Subcutaneous adipose tissue (tissue), 4 donors: ENCODE results near the gene RALB. TPM values are rescaled to one million over a fixed set of nuclear protein-coding genes. Genes with fewer than 3 reads are reported as not detected.

ENCODE experiments used
- CTCF ChIP-seq: fragments of 450-650 bp; IDR thresholded peaks from one replicate; pipeline ENCODE4 v1.5.1; 2016; ENCODE audit warnings: low read depth, mild to moderate bottlenecking, control low read depth, antibody characterized with exemption, moderate library complexity
- total RNA-seq, 4 donors: library from RNA; depleted of rRNA; stranded (reverse); fragments of >200 nt; gene quantifications; one replicate each; pipeline ENCODE4 v1.1.0, GENCODE V29; 2016

The RALB gene
- total RNA-seq, 4 donors from 2014 or later: 54.2 to 84.0 (median 56.8) TPM

DNA sequence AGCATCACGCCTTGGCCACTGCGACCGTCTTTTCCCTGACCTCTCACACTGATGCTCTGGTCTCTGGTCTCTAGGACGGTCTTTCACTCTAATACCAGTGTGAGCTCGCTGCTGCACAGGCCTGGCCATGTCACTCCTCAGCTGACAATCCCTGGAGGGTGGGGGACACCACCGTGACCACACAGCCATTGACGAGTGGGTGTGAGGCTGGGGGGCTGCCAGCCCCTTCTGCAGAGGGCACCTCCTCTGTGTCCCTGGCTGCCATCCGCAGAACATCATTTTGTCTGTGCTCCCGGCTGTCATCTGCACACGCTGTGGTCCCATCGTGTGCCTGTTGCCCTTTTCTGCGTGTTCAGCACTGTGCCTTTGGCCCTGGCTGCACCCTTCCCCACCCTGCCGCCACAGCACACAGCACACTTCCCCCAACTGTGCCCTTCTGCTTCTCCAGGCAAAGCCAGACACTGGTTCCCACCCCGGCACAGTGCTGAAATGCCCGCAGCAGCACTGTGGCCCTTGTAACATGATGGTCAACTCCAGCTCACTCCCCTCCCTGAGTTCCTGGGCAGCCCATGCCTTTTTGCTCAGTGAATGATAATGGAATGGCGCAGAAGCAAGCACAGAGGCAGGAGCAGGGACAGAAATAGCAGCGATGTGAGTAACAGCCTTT lies 62.8 kb downstream of the RALB start:
- no peak for TF ChIP-seq CTCF

DNA sequence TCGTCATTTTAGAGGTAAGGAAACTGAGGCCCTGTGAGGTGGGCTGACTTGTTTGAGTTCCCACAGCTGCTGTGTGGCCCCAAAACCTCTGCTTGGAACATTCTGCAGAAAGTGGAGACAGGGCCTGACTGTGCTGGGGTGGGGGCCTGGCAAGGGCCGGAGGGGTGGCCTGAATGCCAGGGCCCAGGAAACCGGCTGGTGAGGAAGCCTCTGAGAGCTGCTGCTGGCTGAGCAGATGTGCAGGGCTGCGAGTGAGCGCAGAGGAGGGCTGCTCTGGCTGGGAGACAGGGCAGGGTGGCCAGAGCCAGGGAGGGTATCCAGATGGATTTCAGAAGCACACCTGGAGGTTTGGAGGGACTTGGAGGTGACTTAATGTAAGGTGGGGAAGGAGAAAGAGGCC lies 63.4 kb downstream of the RALB start:
- TF ChIP-seq CTCF: no peak

GRCh38 chr2:120316528-120317179 lies 64.0 kb downstream of the RALB start:
- TF ChIP-seq CTCF: no peak

DNA sequence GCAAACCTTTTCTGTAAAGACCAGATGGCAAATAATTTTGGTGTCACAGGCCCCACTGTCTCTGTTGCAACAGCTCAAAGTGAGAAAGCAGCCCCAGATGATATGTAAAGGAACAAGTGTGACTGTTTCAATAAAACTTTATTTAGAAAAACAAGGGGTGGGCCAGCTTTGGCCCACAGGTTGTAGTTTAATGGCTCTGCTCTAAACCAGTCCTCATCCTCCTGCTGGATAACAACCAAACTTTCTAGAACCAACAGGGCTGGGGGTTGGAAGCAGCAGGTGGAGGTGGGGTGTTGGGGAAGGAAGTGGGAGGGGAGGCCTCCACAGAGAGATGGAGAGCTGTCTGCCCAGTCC lies 64.5 kb downstream of the RALB start:
- no peak for TF ChIP-seq CTCF

DNA sequence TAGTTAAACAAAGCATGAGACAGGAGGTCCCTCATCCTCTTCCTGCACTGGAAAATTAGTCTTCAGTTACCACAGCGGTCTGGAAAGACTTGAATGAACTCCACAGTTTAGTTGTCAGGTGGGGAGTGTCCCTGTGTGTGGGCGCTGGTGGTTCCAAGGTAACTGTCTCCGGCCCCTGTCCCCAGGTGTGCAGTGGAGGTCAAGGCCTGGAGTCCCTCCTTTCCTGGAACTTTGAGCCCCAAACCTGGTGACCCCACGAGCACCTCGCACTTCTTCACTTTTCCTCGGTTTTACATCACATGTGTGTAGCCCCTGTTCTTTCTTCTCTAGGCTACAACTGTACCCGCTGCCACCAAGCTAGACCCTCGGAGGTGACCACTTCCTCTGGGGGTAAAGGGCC lies 65.3 kb downstream of the RALB start:
- TF ChIP-seq CTCF: no peak

DNA sequence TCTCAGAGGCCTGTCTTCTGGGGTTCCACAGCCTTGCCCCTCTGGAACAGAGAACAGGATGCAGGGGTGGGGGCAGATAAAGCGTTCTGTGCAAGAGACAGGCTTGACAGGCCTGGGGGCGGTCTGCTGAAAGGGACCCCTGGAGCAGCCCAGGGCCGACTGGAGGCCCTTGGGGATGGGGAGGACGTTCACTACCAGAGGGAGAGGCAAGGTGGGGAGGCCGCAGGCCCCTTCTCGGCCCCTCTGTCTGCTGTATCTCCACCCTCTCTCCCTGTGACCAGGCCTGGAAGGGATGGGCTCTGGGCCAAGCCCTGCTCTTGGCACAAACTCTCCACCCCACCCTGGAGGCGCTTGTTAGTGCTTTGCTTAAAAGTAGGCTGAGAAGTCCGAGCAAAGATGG lies 66.0 kb downstream of the RALB start:
- no peak for TF ChIP-seq CTCF

- TF ChIP-seq CTCF: no peak
Observed at GRCh38 chr2:120319123-120319522, 66.5 kb downstream of the RALB start.
